H1 (cell line): Measurements from ENCODE around the gene C6orf120. TPM values are rescaled to one million over a fixed set of nuclear protein-coding genes. Genes with fewer than 3 reads are reported as not detected.

Experiments
- CTCF ChIA-PET: fragments of 300-600 bp; sonication (Branson Sonifier 250); formaldehyde crosslinking; loops from one replicate; lab custom pipeline; 2021; ENCODE audit not compliant: partially characterized antibody; lab: Charles Lee
- POLR2A ChIA-PET: fragments of 300-600 bp; sonication (Branson Sonifier 250); formaldehyde crosslinking; loops from one replicate; lab custom pipeline; 2021; ENCODE audit warnings: inconsistent platforms; ENCODE audit not compliant: partially characterized antibody; lab: Charles Lee
- DNase-seq, 2 experiments: peaks; one replicate each; pipeline versions ENCODE4 v3.0.0 to v3.0.0-alpha.2; 2010 to 2022; ENCODE audit warnings: low spot score in 2 of 2, low read depth in 1 of 2, mixed read lengths in 1 of 2
- FAIRE-seq: peaks from 2 replicates; lab custom pipeline; 2011; peaks lifted over from hg19 to GRCh38; lab: Jason Lieb, UNC
- H2AFZ ChIP-seq: 2 replicates; pipeline ENCODE4 v1.8.1; 2012; ENCODE audit warnings: low read length, inconsistent platforms
- H2AK5ac ChIP-seq: 2 replicates; pipeline ENCODE4 v1.6.1; 2013; ENCODE audit warnings: low read depth, low read length
- H2BK120ac ChIP-seq: replicated peaks from 2 replicates; pipeline ENCODE3; 2013; ENCODE audit warnings: low read depth, low read length, inconsistent platforms
- H2BK12ac ChIP-seq: 2 replicates; pipeline ENCODE4 v1.6.1; 2013; ENCODE audit warnings: low read depth, low read length
- H2BK15ac ChIP-seq: 2 replicates; pipeline ENCODE4 v1.6.1; 2013; ENCODE audit warnings: low read length
- H2BK20ac ChIP-seq: 2 replicates; pipeline ENCODE4 v1.6.1; 2013; ENCODE audit warnings: low read length
- H2BK5ac ChIP-seq: 2 replicates; pipeline ENCODE4 v1.6.1; 2013; ENCODE audit warnings: low read depth, low read length
- H3K14ac ChIP-seq: 2 replicates; pipeline ENCODE4 v1.6.1; 2013; ENCODE audit warnings: inconsistent platforms; ENCODE audit not compliant: insufficient read length
- H3K18ac ChIP-seq: 2 replicates; pipeline ENCODE4 v1.6.1; 2013; ENCODE audit warnings: low read length; ENCODE audit errors: extremely low read depth
- H3K23ac ChIP-seq: 2 replicates; pipeline ENCODE4 v1.6.1; 2013; ENCODE audit warnings: inconsistent platforms; ENCODE audit not compliant: insufficient read length
- H3K23me2 ChIP-seq: 2 replicates; pipeline ENCODE4 v1.6.1; 2013; ENCODE audit warnings: low read depth, low read length
- H3K27ac ChIP-seq: 2 replicates; pipeline ENCODE4 v1.6.1; 2011; ENCODE audit warnings: low read depth, low read length, inconsistent platforms
- H3K27me3 ChIP-seq, 4 experiments: replicated peaks in 1 of 4; 1 replicate in 1 of 4; 2 replicates in 3 of 4; pipeline versions ENCODE4 v1.6.1 to v1.8.1; 2011 to 2013; ENCODE audit warnings: low read length in 3 of 4, mild to moderate bottlenecking in 3 of 4, inconsistent platforms in 2 of 4, mixed read lengths in 2 of 4, moderate library complexity in 1 of 4; ENCODE audit not compliant: control insufficient read depth in 3 of 4, insufficient read depth in 3 of 4; ENCODE audit errors: extremely low read depth in 1 of 4
- H3K36me3 ChIP-seq, 4 experiments: 2 replicates each; pipeline versions ENCODE4 v1.6.1 to v1.8.1; 2011 to 2013; ENCODE audit warnings: mild to moderate bottlenecking in 4 of 4, low read length in 3 of 4, moderate library complexity in 2 of 4, control low read depth in 1 of 4, inconsistent platforms in 1 of 4; ENCODE audit not compliant: insufficient read depth in 4 of 4, control insufficient read depth in 2 of 4
- H3K4ac ChIP-seq: replicated peaks from 2 replicates; pipeline ENCODE3; 2013; ENCODE audit warnings: low read length, low read depth, mixed read lengths, inconsistent platforms; ENCODE audit not compliant: insufficient read length
- H3K4me1 ChIP-seq, 4 experiments: replicated peaks in 1 of 4; 1 replicate in 1 of 4; 2 replicates in 3 of 4; pipeline versions ENCODE4 v1.6.1 to v1.8.1; 2011 to 2013; ENCODE audit warnings: low read length in 3 of 4, inconsistent platforms in 2 of 4, mixed read lengths in 1 of 4; ENCODE audit not compliant: insufficient read depth in 4 of 4, control insufficient read depth in 3 of 4
- H3K4me2 ChIP-seq, 2 experiments: 2 replicates each; pipeline versions ENCODE4 v1.6.1 to v1.8.1; 2011 to 2013; ENCODE audit warnings: low read depth in 2 of 2, low read length in 2 of 2, control low read depth in 1 of 2, inconsistent platforms in 1 of 2, mild to moderate bottlenecking in 1 of 2; ENCODE audit not compliant: insufficient read depth in 1 of 2
- H3K4me3 ChIP-seq, 4 experiments: fragments of 200-600, 300-600 bp in 1 of 4; sonication (generic), shearing (Covaris generic), sonication (Bioruptor Twin) in 1 of 4; 2 replicates each; pipeline versions ENCODE4 v1.5.1 to v1.8.1; 2011 to 2016; ENCODE audit warnings: low read length in 4 of 4, low read depth in 3 of 4, control low read depth in 2 of 4, inconsistent platforms in 2 of 4, mild to moderate bottlenecking in 2 of 4, mixed read lengths in 1 of 4, moderate library complexity in 1 of 4; ENCODE audit not compliant: insufficient read depth in 2 of 4; ENCODE audit errors: extremely low read depth in 1 of 4
- H3K56ac ChIP-seq: replicated peaks from 2 replicates; pipeline ENCODE3; 2013; ENCODE audit warnings: low read depth, mild to moderate bottlenecking, mixed read lengths, low read length, inconsistent platforms; ENCODE audit not compliant: insufficient read length
- H3K79me1 ChIP-seq: 2 replicates; pipeline ENCODE4 v1.6.1; 2013; ENCODE audit warnings: low read depth, low read length, control low read depth
- H3K79me2 ChIP-seq, 2 experiments: 2 replicates each; pipeline versions ENCODE4 v1.6.1 to v1.8.1; 2012 to 2013; ENCODE audit warnings: low read length in 2 of 2, mild to moderate bottlenecking in 2 of 2, inconsistent platforms in 1 of 2; ENCODE audit not compliant: insufficient read depth in 2 of 2, control insufficient read depth in 1 of 2
- H3K9ac ChIP-seq, 4 experiments: replicated peaks in 1 of 4; 1 replicate in 1 of 4; 2 replicates in 3 of 4; pipeline versions ENCODE4 v1.6.1 to v1.8.1; 2011 to 2013; ENCODE audit warnings: low read depth in 3 of 4, low read length in 3 of 4, control low read depth in 2 of 4, mild to moderate bottlenecking in 2 of 4, moderate library complexity in 2 of 4, inconsistent platforms in 1 of 4; ENCODE audit errors: extremely low read depth in 1 of 4
- H3K9me3 ChIP-seq, 2 experiments: 2 replicates each; pipeline versions ENCODE4 v1.6.1 to v1.8.1; 2012 to 2013; ENCODE audit warnings: mild to moderate bottlenecking in 2 of 2, moderate library complexity in 2 of 2, control low read depth in 1 of 2, inconsistent platforms in 1 of 2, low read depth in 1 of 2, low read length in 1 of 2, mixed read lengths in 1 of 2; ENCODE audit not compliant: insufficient read depth in 2 of 2
- H4K20me1 ChIP-seq, 2 experiments: replicated peaks in 1 of 2; 2 replicates each; pipeline versions ENCODE3 to v1.8.1; 2011 to 2013; ENCODE audit warnings: inconsistent platforms in 2 of 2, low read length in 2 of 2, mild to moderate bottlenecking in 1 of 2; ENCODE audit not compliant: insufficient read depth in 2 of 2, control insufficient read depth in 1 of 2
- H4K5ac ChIP-seq: 2 replicates; pipeline ENCODE4 v1.6.1; 2013; ENCODE audit warnings: low read length, low read depth, mixed read lengths, inconsistent platforms; ENCODE audit not compliant: insufficient read length
- H4K8ac ChIP-seq: 2 replicates; pipeline ENCODE4 v1.8.0; 2013; ENCODE audit warnings: mild to moderate bottlenecking, moderate library complexity, low read length, inconsistent platforms; ENCODE audit not compliant: insufficient read depth; ENCODE audit errors: extremely low read depth
- H4K91ac ChIP-seq: replicated peaks from 2 replicates; pipeline ENCODE3; 2013; ENCODE audit warnings: low read length, mixed read lengths, inconsistent platforms; ENCODE audit not compliant: insufficient read length
- CEBPB ChIP-seq: IDR thresholded peaks from 2 replicates; pipeline ENCODE4 v1.6.1; 2012; ENCODE audit warnings: low read depth, low read length
- CHD1 ChIP-seq: IDR thresholded peaks from 2 replicates; pipeline ENCODE4 v1.6.1; 2012; ENCODE audit warnings: low read depth, low read length, improper control_type of control experiment
- CTCF ChIP-seq, 3 experiments: IDR thresholded peaks; 1 replicate in 2 of 3; 2 replicates in 1 of 3; pipeline versions ENCODE4 v1.5.1 to v1.6.1; 2011; ENCODE audit warnings: low read length in 3 of 3, mild to moderate bottlenecking in 3 of 3, inconsistent platforms in 2 of 3, low read depth in 1 of 3, moderate library complexity in 1 of 3; ENCODE audit not compliant: insufficient read depth in 1 of 3; ENCODE audit errors: control extremely low read depth in 1 of 3
- MAX ChIP-seq: IDR thresholded peaks from 2 replicates; pipeline ENCODE4 v1.6.1; 2012; ENCODE audit warnings: inconsistent platforms
- SP1 ChIP-seq: IDR thresholded peaks from 2 replicates; pipeline ENCODE4 v1.6.1; 2011; ENCODE audit warnings: low read depth, low read length
- SRF ChIP-seq: IDR thresholded peaks from 2 replicates; pipeline ENCODE4 v1.6.1; 2011; ENCODE audit warnings: mild to moderate bottlenecking, low read depth, low read length, moderate library complexity
- SUZ12 ChIP-seq: fragments of 200-600 bp; sonication (generic); IDR thresholded peaks from 2 replicates; pipeline ENCODE4 v1.6.1; 2012; ENCODE audit warnings: mild to moderate bottlenecking, inconsistent platforms, low read length, moderate library complexity, mixed read lengths
- USF2 ChIP-seq: IDR thresholded peaks from 2 replicates; pipeline ENCODE4 v1.6.1; 2011; ENCODE audit warnings: low read length, improper control_type of control experiment
- WGBS, 2 experiments: shearing (Covaris generic) in 1 of 2; methylation state at CpG; one replicate each; pipeline versions ENCODE4 v1.1.6 to v1.1.7; 2013 to 2015; ENCODE audit warnings: low lambda C conversion rate in 2 of 2, mixed read lengths in 2 of 2, inconsistent platforms in 1 of 2, low coverage in 1 of 2, missing lambda C conversion rate in 1 of 2; ENCODE audit not compliant: insufficient replicate concordance in 2 of 2, insufficient coverage in 1 of 2, insufficient read length in 1 of 2; ENCODE audit errors: extremely low coverage in 1 of 2, missing lambda C conversion rate in 1 of 2; 5-methylcytosine and 5-hydroxymethylcytosine counted together
- polyA plus RNA-seq, 7 experiments: library from polyadenylated mRNA; depleted of rRNA in 3 of 7; stranded (reverse) in 5 of 7; unstranded in 2 of 7; fragments of >200 nt in 5 of 7; fragments of 200-250 nt in 2 of 7; gene quantifications; 1 replicate in 5 of 7; 2 replicates in 1 of 7; 4 replicates in 1 of 7; pipeline versions ENCODE4 v1.2.1 to v1.2.3, GENCODE V29; 2011 to 2013; ENCODE audit warnings: missing spikeins in 2 of 7, mixed read lengths in 2 of 7
- total RNA-seq: library from RNA; stranded (reverse); fragmentation: NEBNext Ultra II Directional; extraction: Animal tissue kit (Norgen Biotek cat#: 25700); gene quantifications from 2 replicates; pipeline ENCODE4 v1.2.1, GENCODE V29; 2021

Gene C6orf120
- total and polyA plus RNA-seq, 2 of the 8 experiments (the other 6 are each of a cell fraction or from before 2014, with no cell fraction given): 16.2 to 30.6 TPM

- Histone ChIP-seq H3K79me1 (peaks cover 3% of the 10 kb centered on the region; the same call in 1 of the 2 replicates), H3K4me2 (no peak overlapping the region), H3K27ac (no peak overlapping the region), H2AK5ac (no peak overlapping the region), H4K91ac (no peak overlapping the region), H3K4me1 (peaks cover 0 to 7% (median 0%) of the 10 kb centered on the region in 4 experiments; a peak in 2 of 7 replicates), H2BK20ac (no peak overlapping the region), H3K23me2 (peaks cover 14% of the 10 kb centered on the region), H2BK15ac (no peak overlapping the region), H2BK120ac (no peak overlapping the region), H3K9ac (no peak overlapping the region), H3K18ac (no peak overlapping the region), H3K4me3 (no peak overlapping the region), H3K56ac (no peak overlapping the region), H3K27me3 (peaks cover 0 to 2% (median under 1%) of the 10 kb centered on the region in 4 experiments; a peak in 1 of 7 replicates), H2AFZ (no peak overlapping the region), H2BK5ac (no peak overlapping the region), H3K23ac (no peak overlapping the region), H2BK12ac (no peak overlapping the region), H4K20me1 (peaks cover 1 to 13% of the 10 kb centered on the region in 2 experiments), H3K36me3 (peaks cover 0 to 38% (median 3%) of the 10 kb centered on the region in 4 experiments; a peak in 6 of 8 replicates), H3K9me3 (no peaks in the 10 kb centered on the region), H3K14ac (no peak overlapping the region), H3K79me2 (peaks cover 0 to 56% of the 10 kb centered on the region in 2 experiments; a peak in 2 of 4 replicates), H4K8ac (no peak overlapping the region), H3K4ac (no peak overlapping the region), H4K5ac (no peak overlapping the region)
- POLR2A ChIA-PET: interaction anchor here (0.6 to 6.4 kb wide), 3 partner anchors 12 to 571 kb away, joined by 3 to 41 read pairs (median 4); partner anchors contain the start of genes C6orf120 and WDR27
- no peak for FAIRE-seq
- WGBS, 2 experiments: 96 to 100% methylated on average over 1 to 3 of the region's 3 CpGs
- CTCF ChIA-PET: interaction anchor here (1.0 to 1.4 kb wide), 2 partner anchors 17 to 55 kb away, joined by 3 to 4 read pairs; no protein-coding TSS in a partner anchor
- DNase-seq: no peak
- TF ChIP-seq MAX: no peak
- TF ChIP-seq CTCF (IDR thresholded peaks at IDR 0.05; ENCODE audit: control extremely low read depth in 1 of 3, insufficient read depth in 1 of 3, low read depth in 1 of 3, low read length in 3 of 3): peak in 1 of 3 experiments; percentile 21; a peak in 2 of 4 replicates
- TF ChIP-seq SP1: no peak
- no peak for TF ChIP-seq USF2
- TF ChIP-seq SUZ12: no peak
- no peak for TF ChIP-seq CEBPB
- no peak for TF ChIP-seq SRF
- TF ChIP-seq CHD1: no peak
These were observed 18.4 kb downstream of the C6orf120 start for GRCh38 chr6:169720207-169720855.
